Neuronal stem cell (in vitro differentiated cells): ENCODE data around the gene DECR2.
A peak's percentile ranks its signal among the peaks of the same experiment; 100 is the strongest.

ENCODE experiments used
- DNase-seq: peaks from one replicate; pipeline ENCODE4 v3.0.0-alpha.2; 2013; ENCODE audit warnings: low spot score
- H2AFZ ChIP-seq: one replicate; pipeline ENCODE4 v1.6.1; 2013; ENCODE audit warnings: mild to moderate bottlenecking, low read length, inconsistent platforms
- H2AK5ac ChIP-seq: 2 replicates; pipeline ENCODE4 v1.6.1; 2013; ENCODE audit warnings: low read depth, mild to moderate bottlenecking, inconsistent platforms, low read length, moderate library complexity, mixed read lengths
- H2BK120ac ChIP-seq: 2 replicates; pipeline ENCODE4 v1.6.1; 2013; ENCODE audit warnings: low read depth, mild to moderate bottlenecking, inconsistent platforms, low read length, moderate library complexity, mixed read lengths
- H2BK12ac ChIP-seq: one replicate; pipeline ENCODE4 v1.6.1; 2013; ENCODE audit warnings: low read length, inconsistent platforms
- H2BK15ac ChIP-seq: 2 replicates; pipeline ENCODE4 v1.6.1; 2013; ENCODE audit warnings: mild to moderate bottlenecking, low read length, inconsistent platforms, mixed read lengths
- H2BK5ac ChIP-seq: one replicate; pipeline ENCODE4 v1.6.1; 2013; ENCODE audit warnings: inconsistent platforms, mild to moderate bottlenecking, low read length, moderate library complexity
- H3K14ac ChIP-seq: one replicate; pipeline ENCODE4 v1.6.1; 2013; ENCODE audit warnings: low read length, inconsistent platforms
- H3K18ac ChIP-seq: 2 replicates; pipeline ENCODE4 v1.6.1; 2013; ENCODE audit warnings: low read length, inconsistent platforms
- H3K23ac ChIP-seq: 2 replicates; pipeline ENCODE4 v1.6.1; 2013; ENCODE audit warnings: low read depth, mild to moderate bottlenecking, mixed read lengths, low read length, inconsistent platforms; ENCODE audit not compliant: poor library complexity
- H3K27ac ChIP-seq: replicated peaks from 3 replicates; pipeline ENCODE4 v1.5.1; 2013; ENCODE audit warnings: low read length, inconsistent platforms
- H3K27me3 ChIP-seq, 3 experiments: 2 replicates each; pipeline ENCODE4 v1.6.1; 2013; ENCODE audit warnings: low read length in 3 of 3, mild to moderate bottlenecking in 2 of 3, inconsistent platforms in 1 of 3, low read depth in 1 of 3, mixed read lengths in 1 of 3, moderate library complexity in 1 of 3; ENCODE audit not compliant: control insufficient read depth in 3 of 3, insufficient read depth in 3 of 3
- H3K36me3 ChIP-seq, 2 donors: replicated peaks in 1 of 2; 2 replicates each; pipeline ENCODE4 v1.6.1; 2013; ENCODE audit warnings: low read length in 2 of 2; ENCODE audit not compliant: control insufficient read depth in 2 of 2, insufficient read depth in 2 of 2
- H3K4ac ChIP-seq: 2 replicates; pipeline ENCODE4 v1.6.1; 2013; ENCODE audit warnings: inconsistent platforms, mild to moderate bottlenecking, low read length, moderate library complexity
- H3K4me1 ChIP-seq, 2 donors: 1 replicate in 1 of 2; 2 replicates in 1 of 2; pipeline ENCODE4 v1.6.1; 2013; ENCODE audit warnings: low read length in 2 of 2, low read depth in 1 of 2; ENCODE audit not compliant: control insufficient read depth in 2 of 2, insufficient read depth in 1 of 2
- H3K4me2 ChIP-seq: one replicate; pipeline ENCODE4 v1.6.1; 2013; ENCODE audit warnings: mild to moderate bottlenecking, low read length, inconsistent platforms; ENCODE audit not compliant: insufficient read depth, poor library complexity, severe bottlenecking
- H3K4me3 ChIP-seq, 2 donors: 2 replicates each; pipeline ENCODE4 v1.5.1; 2013; ENCODE audit warnings: low read length in 2 of 2, mild to moderate bottlenecking in 2 of 2, inconsistent platforms in 1 of 2, moderate library complexity in 1 of 2
- H3K79me1 ChIP-seq: one replicate; pipeline ENCODE4 v1.6.1; 2013; ENCODE audit warnings: low read depth, mild to moderate bottlenecking, inconsistent platforms, low read length, moderate library complexity
- H3K9ac ChIP-seq: one replicate; pipeline ENCODE4 v1.6.1; 2013; ENCODE audit warnings: mild to moderate bottlenecking, low read depth, low read length, inconsistent platforms; ENCODE audit not compliant: poor library complexity
- H3K9me3 ChIP-seq, 2 donors: replicated peaks in 1 of 2; 2 replicates each; pipeline versions ENCODE3 to v1.6.1; 2013; ENCODE audit warnings: low read length in 2 of 2, mild to moderate bottlenecking in 2 of 2, inconsistent platforms in 1 of 2, low read depth in 1 of 2, mixed read lengths in 1 of 2, moderate library complexity in 1 of 2; ENCODE audit not compliant: control insufficient read depth in 2 of 2, insufficient read depth in 1 of 2
- H4K8ac ChIP-seq: one replicate; pipeline ENCODE4 v1.6.1; 2013; ENCODE audit warnings: low read depth, mild to moderate bottlenecking, inconsistent platforms, low read length, moderate library complexity
- H4K91ac ChIP-seq: one replicate; pipeline ENCODE4 v1.6.1; 2013; ENCODE audit warnings: low read length, low read depth, mild to moderate bottlenecking, inconsistent platforms; ENCODE audit not compliant: poor library complexity
- WGBS, 2 donors: extraction: QIAGEN DNeasy Blood & Tissue Kit; methylation state at CpG; one replicate each; pipeline ENCODE4 v1.1.7; 2013; ENCODE audit warnings: missing lambda C conversion rate in 2 of 2, mixed read lengths in 1 of 2; ENCODE audit not compliant: insufficient read length in 2 of 2, insufficient replicate concordance in 1 of 2; ENCODE audit errors: extremely low coverage in 2 of 2; 5-methylcytosine and 5-hydroxymethylcytosine counted together

DECR2 gene

GRCh38 chr16:445566-445965 lies 43.9 kb downstream of the DECR2 start:
- Histone ChIP-seq H4K91ac (no peak overlapping the region), H3K4me1 (peaks cover 5 to 13% of the 10 kb centered on the region in 2 donors), H3K14ac (no peak overlapping the region), H3K23ac (peak overlapping the region; percentile 68), H3K18ac (peak overlapping the region; percentile 8), H3K27me3 (no peaks in the 10 kb centered on the region), H3K4me3 (no peak overlapping the region), H3K4me2 (no peak overlapping the region), H3K4ac (no peak overlapping the region), H2BK12ac (no peak overlapping the region), H3K9me3 (no peaks in the 10 kb centered on the region), H3K36me3 (peaks cover 5 to 29% of the 10 kb centered on the region in 2 donors), H2BK120ac (peak overlapping the region; percentile 67), H2BK15ac (no peak overlapping the region), H2BK5ac (no peak overlapping the region), H2AK5ac (no peak overlapping the region), H3K9ac (peak overlapping the region; percentile 30), H4K8ac (no peak overlapping the region), H3K27ac (no peak overlapping the region), H2AFZ (no peak overlapping the region), H3K79me1 (peaks cover 17% of the 10 kb centered on the region)
- no CpG with 5 or more reads among the region's 4 CpGs for WGBS, 2 donors
- no peak for DNase-seq

- Histone ChIP-seq H2AFZ (no peak overlapping the region), H3K36me3 (peaks cover 2 to 12% of the 10 kb centered on the region in 2 donors), H2BK5ac (no peak overlapping the region), H3K4me1 (peaks cover 0 to 6% of the 10 kb centered on the region in 2 donors), H3K14ac (no peak overlapping the region), H3K23ac (no peak overlapping the region), H3K27me3 (no peaks in the 10 kb centered on the region), H2AK5ac (no peak overlapping the region), H3K18ac (no peak overlapping the region), H3K27ac (no peak overlapping the region), H3K4ac (no peak overlapping the region), H2BK12ac (no peak overlapping the region), H3K9me3 (no peaks in the 10 kb centered on the region), H2BK120ac (no peak overlapping the region), H3K79me1 (peaks cover 14% of the 10 kb centered on the region), H4K8ac (no peak overlapping the region), H2BK15ac (no peak overlapping the region), H3K9ac (no peak overlapping the region), H3K4me2 (no peak overlapping the region), H3K4me3 (no peak overlapping the region), H4K91ac (no peak overlapping the region)
- DNase-seq = no peak
- WGBS, 2 donors = no CpG with 5 or more reads among the region's 8 CpGs
These were observed 48.7 kb downstream of the DECR2 start for GRCh38 chr16:450385-450784.

- H2AK5ac ChIP-seq = no peak overlapping the region
- H4K91ac ChIP-seq = no peak overlapping the region
- no peak overlapping the region for H3K4me3 ChIP-seq
- H3K9me3 ChIP-seq = no peaks in the 10 kb centered on the region
- no peaks in the 10 kb centered on the region for H3K27me3 ChIP-seq
- H2BK15ac ChIP-seq = no peak overlapping the region
- no peak overlapping the region for H3K18ac ChIP-seq
- peaks cover 2 to 17% of the 10 kb centered on the region in 2 donors for H3K36me3 ChIP-seq
- no peak overlapping the region for H2BK5ac ChIP-seq
- H3K4ac ChIP-seq = no peak overlapping the region
- no CpG with 5 or more reads among the region's 14 CpGs for WGBS, 2 donors
- peaks cover 0 to 6% of the 10 kb centered on the region in 2 donors for H3K4me1 ChIP-seq
- peaks cover 12% of the 10 kb centered on the region for H3K79me1 ChIP-seq
- no peak overlapping the region for H4K8ac ChIP-seq
- H3K27ac ChIP-seq = no peak overlapping the region
- H3K23ac ChIP-seq = no peak overlapping the region
- no peak overlapping the region for H2BK120ac ChIP-seq
- H3K9ac ChIP-seq = no peak overlapping the region
- no peak overlapping the region for H2AFZ ChIP-seq
- DNase-seq = no peak
- H2BK12ac ChIP-seq = no peak overlapping the region
- no peak overlapping the region for H3K4me2 ChIP-seq
- H3K14ac ChIP-seq = no peak overlapping the region
These were observed 49.3 kb downstream of the DECR2 start for GRCh38 chr16:450785-451512.

GRCh38 chr16:454397-454940 lies 52.8 kb downstream of the DECR2 start:
- no peak overlapping the region for H3K9ac ChIP-seq
- H2BK15ac ChIP-seq = no peak overlapping the region
- H4K8ac ChIP-seq = no peak overlapping the region
- no peak overlapping the region for H3K14ac ChIP-seq
- no peaks in the 10 kb centered on the region for H3K27me3 ChIP-seq
- no peak overlapping the region for H3K18ac ChIP-seq
- H3K4me3 ChIP-seq = no peak overlapping the region
- H2AK5ac ChIP-seq = no peak overlapping the region
- no peak overlapping the region for H2BK12ac ChIP-seq
- no peak overlapping the region for H2AFZ ChIP-seq
- no CpG with 5 or more reads among the region's 13 CpGs for WGBS, 2 donors
- H2BK5ac ChIP-seq = no peak overlapping the region
- H3K79me1 ChIP-seq = peaks cover 5% of the 10 kb centered on the region
- H3K23ac ChIP-seq = no peak overlapping the region
- no peak overlapping the region for H3K4ac ChIP-seq
- no peak overlapping the region for H2BK120ac ChIP-seq
- no peak for DNase-seq
- H3K36me3 ChIP-seq = peaks cover 0 to 12% of the 10 kb centered on the region in 2 donors
- peaks cover 6 to 14% of the 10 kb centered on the region in 2 donors for H3K4me1 ChIP-seq
- H3K9me3 ChIP-seq = no peaks in the 10 kb centered on the region
- H3K4me2 ChIP-seq = no peak overlapping the region
- H3K27ac ChIP-seq = no peak overlapping the region
- no peak overlapping the region for H4K91ac ChIP-seq
